GM19452 (cell line): ENCODE data around the gene CD19.
"Not testable (repeated sequence)": the region's sequence is repeated elsewhere in the genome, so short reads cannot be mapped to it uniquely, and the experiment has no call there.

Source experiments
- ATAC-seq: cut with Tn5 transposase; IDR thresholded peaks from one replicate; pipeline ENCODE4 v1.9.1; 2021; ENCODE audit not compliant: unreplicated experiment

The CD19 gene

DNA sequence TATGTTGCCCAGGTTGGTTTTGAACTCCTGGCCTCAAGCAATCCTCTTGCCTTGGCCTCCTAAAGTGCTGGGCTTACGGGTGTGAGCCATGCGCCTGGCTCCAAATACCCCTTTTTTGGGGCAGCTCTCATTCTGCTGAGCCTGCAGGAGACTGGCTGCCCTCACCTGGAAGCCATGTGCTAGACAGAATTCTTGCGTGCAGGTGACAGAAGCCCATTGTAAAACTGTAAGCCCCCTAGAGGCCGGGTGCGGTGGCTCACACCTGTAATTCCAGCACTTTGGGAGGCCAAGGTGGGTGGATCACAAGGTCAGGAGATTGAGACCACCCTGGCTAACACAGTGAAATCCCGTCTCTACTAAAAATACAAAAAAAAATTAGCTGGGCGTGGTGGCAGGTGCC, 48.6 kb downstream of the CD19 start:
- not testable (repeated sequence) for ATAC-seq

DNA sequence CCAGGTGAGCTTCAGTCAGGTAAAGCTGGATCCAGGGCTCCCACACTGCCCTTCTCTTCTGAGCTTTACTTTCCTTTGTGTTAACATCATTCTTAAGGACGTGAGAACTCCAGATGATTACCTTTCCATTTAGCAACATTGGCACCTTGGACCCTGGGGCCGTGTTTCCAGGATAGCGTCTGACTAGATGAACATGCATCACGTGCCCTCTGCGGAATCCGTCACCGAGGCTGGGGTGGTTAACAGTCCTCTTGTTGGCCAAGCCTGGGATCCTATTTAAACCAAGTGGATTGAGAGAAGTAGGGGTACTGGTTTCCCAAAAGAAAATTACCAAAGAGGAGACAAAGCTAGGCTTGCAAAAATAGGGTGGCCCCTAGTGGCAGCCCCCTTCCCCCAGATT, 49.2 kb downstream of the CD19 start:
- ATAC-seq, result no peak

DNA sequence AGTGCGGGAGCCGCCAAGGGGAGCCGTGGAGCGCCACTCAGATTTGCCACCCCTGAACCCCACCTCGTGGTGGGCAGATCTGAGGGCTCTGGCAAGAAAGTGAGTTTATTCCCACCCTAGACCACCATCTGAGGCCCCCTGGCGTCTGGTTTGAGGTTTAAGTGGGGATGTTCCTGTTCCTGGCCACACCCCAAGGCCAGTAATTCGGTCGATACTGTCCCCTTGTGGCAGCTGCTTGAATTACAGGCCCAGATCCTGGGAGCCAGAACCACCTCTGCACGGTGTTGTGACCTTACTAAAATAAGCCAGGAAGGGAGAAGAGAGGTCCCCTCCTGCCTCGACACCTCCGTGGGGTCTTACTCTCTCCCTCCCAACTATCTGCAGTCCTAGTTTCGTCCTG, 49.7 kb downstream of the CD19 start:
- no peak for ATAC-seq

- ATAC-seq, result no peak
Observed at GRCh38 chr16:28982418-28982817, 50.6 kb downstream of the CD19 start.

DNA sequence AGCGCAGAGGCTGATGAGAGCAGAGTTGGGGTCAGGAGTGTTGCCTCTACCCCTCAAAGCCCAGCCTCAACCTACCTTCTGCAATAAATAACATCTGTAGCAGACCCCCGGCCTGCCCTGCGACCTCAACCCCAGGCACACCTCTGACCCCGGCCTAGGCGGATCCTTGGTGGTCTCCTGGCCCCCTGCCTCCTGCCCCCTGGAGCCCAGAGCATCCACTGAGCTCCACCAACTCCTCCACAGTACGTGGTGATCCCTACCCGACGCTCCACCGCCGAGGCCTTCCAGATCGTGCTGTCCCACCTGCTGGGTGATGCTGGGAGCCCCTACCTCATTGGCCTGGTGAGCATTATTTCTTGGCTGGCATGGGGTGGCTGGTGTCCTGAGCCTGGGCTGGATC, 51.2 kb downstream of the CD19 start:
- no peak for ATAC-seq

- no peak for ATAC-seq
Observed at GRCh38 chr16:28983644-28984043, 51.9 kb downstream of the CD19 start.

DNA sequence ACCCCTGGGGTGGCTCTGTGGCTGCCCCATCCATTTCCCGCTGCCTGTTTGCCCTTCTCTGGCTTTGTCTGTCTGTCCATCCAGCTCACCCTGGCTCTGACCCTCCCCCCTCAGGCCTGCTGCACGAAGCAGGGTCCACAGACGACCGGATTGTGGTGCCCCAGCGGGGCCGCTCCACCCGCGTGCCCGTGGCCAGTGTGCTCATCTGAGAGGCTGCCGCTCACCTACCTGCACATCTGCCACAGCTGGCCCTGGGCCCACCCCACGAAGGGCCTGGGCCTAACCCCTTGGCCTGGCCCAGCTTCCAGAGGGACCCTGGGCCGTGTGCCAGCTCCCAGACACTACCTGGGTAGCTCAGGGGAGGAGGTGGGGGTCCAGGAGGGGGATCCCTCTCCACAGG, 52.3 kb downstream of the CD19 start:
- no peak for ATAC-seq

- no peak for ATAC-seq
Observed at GRCh38 chr16:28984619-28985135, 52.9 kb downstream of the CD19 start, which contains the start of gene LAT. Gene LAT (plus strand): TSS chr16:28985052. CDS start chr16:28985418, 366 bp downstream.

GRCh38 chr16:28985211-28986041, 53.7 kb downstream of the CD19 start:
- no peak for ATAC-seq

DNA sequence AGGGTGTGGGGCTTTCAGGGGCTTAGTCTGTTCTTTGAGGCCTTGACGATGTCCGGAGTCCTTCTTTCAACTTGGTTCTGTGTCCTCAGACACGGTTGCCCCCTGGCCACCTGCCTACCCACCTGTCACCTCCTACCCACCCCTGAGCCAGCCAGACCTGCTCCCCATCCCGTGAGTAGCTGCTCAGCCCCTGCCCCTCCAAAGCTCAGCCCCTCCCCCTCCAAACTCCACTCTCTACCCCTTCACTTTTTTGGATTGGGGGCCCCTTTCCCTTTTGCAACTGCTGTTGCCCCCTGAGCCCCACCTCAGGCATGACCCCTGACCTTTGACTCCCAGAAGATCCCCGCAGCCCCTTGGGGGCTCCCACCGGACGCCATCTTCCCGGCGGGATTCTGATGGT, 54.3 kb downstream of the CD19 start:
- no peak for ATAC-seq

DNA sequence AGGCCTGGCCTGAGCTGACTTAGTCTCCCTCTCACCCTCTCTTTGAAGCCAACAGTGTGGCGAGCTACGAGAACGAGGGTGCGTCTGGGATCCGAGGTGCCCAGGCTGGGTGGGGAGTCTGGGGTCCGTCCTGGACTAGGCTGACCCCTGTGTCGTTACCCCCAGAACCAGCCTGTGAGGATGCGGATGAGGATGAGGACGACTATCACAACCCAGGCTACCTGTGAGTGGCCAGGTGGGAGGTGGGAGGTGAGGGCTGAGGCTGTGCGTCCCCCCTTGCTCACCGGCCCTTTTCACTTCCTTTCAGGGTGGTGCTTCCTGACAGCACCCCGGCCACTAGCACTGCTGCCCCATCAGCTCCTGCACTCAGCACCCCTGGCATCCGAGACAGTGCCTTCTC, 54.7 kb downstream of the CD19 start:
- ATAC-seq, result no peak

GRCh38 chr16:28987170-28987853, 55.5 kb downstream of the CD19 start:
- ATAC-seq, result no peak
